Measurements from ENCODE around the gene PLD3.

DNA sequence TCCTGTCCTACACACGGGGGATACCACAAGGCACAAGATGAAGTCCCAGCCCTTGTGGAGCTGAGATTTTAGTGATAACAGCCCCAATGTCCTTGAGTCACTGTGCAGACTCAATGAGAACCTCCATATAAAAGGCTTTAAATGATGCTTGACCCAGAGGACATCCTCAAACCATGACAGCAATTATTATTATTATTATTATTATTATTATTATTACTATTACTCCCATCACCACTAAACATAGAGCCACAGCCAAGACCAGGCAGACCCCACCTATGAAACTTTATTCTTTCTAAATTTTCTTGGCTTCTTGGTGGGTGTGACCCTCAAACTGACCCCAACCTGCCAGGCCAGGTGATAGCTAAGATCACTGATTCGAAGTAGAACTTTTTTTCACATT, 11.4 kb upstream of the PLD3 start:
- TF ChIP-seq, protein P1, sequence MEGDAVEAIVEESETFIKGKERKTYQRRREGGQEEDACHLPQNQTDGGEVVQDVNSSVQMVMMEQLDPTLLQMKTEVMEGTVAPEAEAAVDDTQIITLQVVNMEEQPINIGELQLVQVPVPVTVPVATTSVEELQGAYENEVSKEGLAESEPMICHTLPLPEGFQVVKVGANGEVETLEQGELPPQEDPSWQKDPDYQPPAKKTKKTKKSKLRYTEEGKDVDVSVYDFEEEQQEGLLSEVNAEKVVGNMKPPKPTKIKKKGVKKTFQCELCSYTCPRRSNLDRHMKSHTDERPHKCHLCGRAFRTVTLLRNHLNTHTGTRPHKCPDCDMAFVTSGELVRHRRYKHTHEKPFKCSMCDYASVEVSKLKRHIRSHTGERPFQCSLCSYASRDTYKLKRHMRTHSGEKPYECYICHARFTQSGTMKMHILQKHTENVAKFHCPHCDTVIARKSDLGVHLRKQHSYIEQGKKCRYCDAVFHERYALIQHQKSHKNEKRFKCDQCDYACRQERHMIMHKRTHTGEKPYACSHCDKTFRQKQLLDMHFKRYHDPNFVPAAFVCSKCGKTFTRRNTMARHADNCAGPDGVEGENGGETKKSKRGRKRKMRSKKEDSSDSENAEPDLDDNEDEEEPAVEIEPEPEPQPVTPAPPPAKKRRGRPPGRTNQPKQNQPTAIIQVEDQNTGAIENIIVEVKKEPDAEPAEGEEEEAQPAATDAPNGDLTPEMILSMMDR (IDR thresholded peaks at IDR 0.05) = no peak
- no peak for TF ChIP-seq ZFX (IDR thresholded peaks at IDR 0.05; ENCODE audit: borderline replicate concordance)

Data from 22Rv1 (cell line).